GM19025 (cell line): Measurements from ENCODE around the gene CFC1.
"Not testable (repeated sequence)": the region's sequence is repeated elsewhere in the genome, so short reads cannot be mapped to it uniquely, and the experiment has no call there.

ENCODE experiments used
- ATAC-seq: cut with Tn5 transposase; IDR thresholded peaks from one replicate; pipeline ENCODE4 v1.9.1; 2021; ENCODE audit warnings: mild to moderate bottlenecking, low read depth, moderate library complexity; ENCODE audit not compliant: unreplicated experiment

CFC1 gene

DNA sequence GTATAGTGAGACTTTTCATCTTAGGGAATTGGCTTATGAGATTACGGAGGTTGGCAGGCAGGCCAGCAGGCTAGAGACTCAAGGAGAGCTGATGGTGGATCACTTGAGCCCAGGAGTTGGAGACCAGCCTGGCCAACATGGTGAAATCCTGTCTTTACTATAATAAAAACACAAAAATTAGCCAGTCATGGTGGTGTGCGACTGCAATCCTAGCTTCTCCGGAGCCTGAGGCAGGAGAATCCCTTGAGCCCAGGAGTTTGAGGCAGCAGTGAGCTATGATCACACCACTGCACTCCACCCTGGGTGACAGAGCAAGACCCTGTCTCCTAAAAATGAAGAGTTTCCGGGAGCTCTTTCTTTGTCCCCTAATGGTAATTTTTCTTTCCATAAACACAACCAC lies 14.6 kb downstream of the CFC1 start:
- not testable (repeated sequence) for ATAC-seq

GRCh38 chr2:130583582-130583981 lies 15.8 kb downstream of the CFC1 start:
- ATAC-seq: not testable (repeated sequence)

DNA sequence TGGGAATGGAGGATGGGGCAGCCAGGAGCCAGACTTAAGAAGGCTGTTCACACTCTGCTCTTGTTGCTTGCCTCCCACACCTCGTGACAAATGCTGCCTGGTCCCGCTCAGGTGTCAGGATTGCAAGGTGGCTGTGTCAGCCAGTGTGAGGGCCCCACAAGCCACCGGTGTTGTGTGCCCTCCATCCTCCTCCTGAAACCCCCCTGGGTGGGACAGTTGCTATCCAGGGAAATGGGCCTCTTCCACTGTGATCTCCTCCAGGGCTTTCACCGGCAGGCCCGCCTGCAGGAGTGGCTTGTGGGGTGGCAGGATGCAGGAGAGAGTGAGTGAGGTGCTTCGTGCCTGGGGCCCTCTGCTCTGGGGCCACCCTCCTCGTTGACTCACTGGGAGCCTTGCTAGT lies 16.4 kb downstream of the CFC1 start:
- not testable (repeated sequence) for ATAC-seq

DNA sequence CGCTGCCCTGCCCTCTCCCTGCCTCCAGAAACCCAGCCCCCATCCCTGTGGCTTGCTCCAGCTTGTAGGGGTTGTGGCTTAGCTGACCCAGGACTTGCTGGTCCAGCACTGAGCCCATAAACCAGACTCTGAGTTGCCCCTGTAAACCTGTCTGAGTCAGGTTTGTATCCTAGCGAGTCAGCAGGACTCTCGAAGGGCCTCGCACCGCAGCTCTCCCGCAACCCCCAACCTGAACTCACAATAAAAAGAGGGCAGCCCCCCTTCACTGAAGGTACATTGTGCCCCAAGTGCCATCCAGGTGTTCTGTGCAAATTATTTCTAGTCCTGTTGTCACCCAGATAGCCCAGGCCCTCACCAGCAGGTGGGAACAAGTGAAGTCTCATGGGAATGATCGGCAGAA lies 17.9 kb downstream of the CFC1 start:
- ATAC-seq: not testable (repeated sequence)

- ATAC-seq: not testable (repeated sequence)
These were observed 20.3 kb downstream of the CFC1 start for GRCh38 chr2:130579121-130579520.

DNA sequence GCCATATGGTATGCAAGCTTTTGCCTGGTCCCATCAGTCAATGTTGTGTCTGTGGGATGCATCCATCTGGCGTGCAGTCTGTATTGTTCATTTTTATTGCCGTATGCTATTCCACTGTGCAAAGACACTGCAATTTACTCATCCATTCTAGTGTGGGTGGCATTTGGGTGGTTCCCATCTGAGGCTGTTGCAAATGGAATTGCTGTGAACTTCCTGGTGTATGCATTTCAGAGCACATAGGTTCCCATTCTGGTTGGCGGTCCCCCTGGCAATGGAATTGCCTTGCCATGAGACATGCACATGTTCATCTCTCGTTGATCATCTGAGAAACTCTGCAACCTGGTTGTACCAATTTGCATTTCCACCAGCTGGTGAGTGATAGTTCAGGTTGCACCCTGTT lies 21.8 kb downstream of the CFC1 start:
- ATAC-seq: not testable (repeated sequence)

- ATAC-seq: not testable (repeated sequence)
These were observed 23.1 kb downstream of the CFC1 start for GRCh38 chr2:130576209-130576784.

DNA sequence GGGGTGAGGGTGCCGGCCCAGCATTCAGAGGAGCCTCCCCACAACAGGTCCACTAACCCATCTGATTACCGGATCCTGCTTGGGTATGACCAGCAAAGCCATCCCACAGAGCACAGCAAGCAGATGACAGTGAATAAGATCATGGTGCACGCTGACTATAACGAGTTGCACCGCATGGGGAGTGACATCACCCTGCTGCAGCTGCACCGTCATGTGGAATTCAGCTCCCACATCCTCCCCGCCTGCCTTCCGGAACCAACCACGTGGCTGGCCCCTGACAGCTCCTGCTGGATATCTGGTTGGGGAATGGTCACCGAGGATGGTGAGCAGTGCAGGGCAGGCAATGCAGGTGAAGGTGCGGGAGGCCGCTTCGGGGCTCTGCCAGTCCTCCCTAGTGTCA lies 25.1 kb downstream of the CFC1 start:
- ATAC-seq: not testable (repeated sequence)

GRCh38 chr2:130571929-130572328 lies 27.4 kb downstream of the CFC1 start:
- ATAC-seq: not testable (repeated sequence)

DNA sequence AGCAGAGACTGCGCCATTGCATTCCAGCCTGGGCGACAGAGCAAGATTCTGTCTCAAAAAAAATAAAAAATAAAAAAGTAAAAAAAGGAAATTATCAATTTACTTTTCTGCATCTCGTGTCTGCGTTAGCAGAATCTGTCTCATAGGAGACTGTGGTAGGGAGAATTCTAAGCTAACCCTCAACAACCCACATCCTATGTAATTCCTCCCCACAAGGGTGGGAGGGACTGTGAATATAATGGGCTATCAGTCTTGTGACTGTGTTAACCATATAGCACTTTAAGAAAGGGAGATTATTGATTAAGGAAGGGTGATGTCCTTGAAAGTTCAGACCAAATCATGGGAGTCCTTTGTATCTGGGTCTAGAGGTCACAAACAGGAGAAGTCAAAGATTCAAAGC lies 33.2 kb downstream of the CFC1 start:
- not testable (repeated sequence) for ATAC-seq

DNA sequence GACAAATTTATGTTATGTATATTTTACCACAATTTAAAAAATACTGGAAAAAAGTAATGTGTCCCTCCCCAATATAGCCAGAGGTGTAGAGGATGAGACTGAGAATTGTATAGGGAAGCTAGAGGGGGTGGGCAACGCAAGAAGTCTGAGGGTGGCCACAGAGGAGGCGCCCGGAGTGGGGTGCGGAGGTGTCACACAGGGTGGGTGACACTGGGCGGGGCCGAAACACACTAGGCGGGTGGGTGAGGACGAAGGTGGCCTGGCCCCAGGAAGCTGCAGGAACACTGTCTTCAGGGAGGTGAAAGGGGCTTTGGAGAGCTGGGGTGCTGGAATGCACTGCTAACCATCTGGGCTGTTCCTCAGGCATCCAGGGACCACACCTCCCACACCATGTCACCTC lies 42.9 kb downstream of the CFC1 start:
- ATAC-seq: not testable (repeated sequence)

- ATAC-seq: not testable (repeated sequence)
These were observed 45.2 kb downstream of the CFC1 start for GRCh38 chr2:130554178-130554577.

DNA sequence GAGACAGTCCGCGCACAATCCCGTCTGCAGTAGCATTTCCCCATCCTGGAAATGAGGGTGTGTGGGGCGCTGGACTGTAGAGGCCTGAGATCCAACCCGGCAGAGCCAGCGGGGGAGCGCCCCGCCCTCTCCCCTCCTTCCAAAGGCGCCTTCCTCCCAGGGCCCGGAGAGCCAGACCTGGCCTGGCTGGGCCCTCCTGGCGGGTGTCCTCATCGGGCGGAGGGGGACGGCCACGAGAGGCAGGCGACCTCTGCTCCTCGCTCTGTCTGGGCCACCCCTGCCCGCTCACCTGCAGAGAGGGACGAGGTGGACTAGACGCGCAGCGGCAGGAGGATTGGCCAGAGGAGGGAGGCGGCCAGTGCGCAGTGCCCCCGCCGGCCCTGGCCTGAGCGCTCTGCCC lies 49.9 kb downstream of the CFC1 start:
- not testable (repeated sequence) for ATAC-seq

DNA sequence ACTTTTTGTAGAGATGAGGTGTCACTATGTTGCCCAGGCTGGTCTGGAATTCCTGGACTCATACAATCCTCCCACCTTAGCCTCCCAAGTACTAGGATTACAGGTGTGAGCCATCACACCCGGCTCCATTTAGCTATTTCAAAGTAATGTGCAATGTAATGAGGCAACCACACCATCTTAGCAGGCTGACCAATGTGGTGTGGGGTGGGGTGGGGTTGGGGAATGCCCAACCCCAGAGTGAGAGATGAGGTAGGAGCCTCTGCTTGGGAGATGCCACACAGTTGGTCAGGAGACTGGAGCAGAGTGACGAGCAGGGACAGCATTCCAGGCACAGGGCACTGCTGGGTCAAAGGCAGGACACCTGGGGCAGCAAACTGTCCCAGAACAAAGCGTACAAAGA lies 51.0 kb downstream of the CFC1 start:
- ATAC-seq: not testable (repeated sequence)

DNA sequence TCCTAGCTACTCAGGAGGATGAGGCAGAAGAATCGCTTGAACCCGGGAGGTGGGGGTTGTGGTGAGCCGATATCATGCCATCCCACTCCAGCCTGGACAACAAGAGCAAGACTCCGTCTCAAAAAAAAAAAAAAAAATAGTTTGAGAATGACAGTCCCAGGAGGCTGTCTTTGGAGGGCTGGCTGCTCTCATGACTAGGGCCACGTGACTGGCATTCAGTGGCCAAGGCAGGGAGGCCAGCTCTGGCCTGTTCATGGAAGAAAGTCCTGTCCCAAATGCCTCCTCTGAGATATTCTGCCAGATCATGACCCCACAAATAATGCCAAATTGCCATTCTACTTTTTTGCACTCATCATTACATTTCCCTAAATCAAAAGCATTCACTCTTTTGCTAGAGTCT lies 54.4 kb downstream of the CFC1 start:
- not testable (repeated sequence) for ATAC-seq

DNA sequence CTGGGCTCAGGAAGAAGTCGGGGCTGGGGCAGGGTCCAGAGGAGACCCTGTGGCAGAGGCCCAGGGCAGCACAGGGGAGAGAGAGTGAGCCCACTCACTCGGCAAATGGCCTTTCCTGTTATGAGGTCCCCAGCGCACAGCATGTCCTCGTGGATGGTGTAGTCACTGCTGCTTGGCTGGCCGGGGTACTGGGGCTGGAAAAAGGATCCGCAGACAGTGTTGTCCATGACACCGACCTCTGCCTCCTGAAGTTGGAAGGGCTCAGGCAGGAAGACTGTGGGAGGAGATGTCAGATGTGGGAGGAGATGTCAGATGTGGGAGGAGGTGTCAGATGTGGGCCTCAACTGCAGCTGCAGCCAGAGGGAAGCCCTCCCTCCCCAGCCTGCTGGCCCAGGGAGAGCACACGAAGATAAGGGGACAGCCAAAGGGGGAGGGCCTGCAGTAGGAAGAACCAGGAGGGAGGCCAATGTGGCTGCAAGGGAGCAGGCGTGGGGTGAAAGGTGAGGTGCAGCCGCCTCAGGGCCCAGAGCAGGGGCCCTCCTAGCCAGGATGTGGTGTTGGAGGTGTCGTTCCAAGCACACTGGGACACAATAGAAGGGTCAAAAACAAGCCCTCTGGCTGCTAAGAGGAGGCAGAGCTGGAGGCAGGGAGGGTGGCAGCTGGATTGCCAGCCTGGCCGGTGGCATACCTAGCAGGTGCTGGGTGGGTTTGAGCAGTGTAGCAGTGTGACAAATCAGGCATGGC lies 55.4 kb downstream of the CFC1 start:
- ATAC-seq: not testable (repeated sequence)

DNA sequence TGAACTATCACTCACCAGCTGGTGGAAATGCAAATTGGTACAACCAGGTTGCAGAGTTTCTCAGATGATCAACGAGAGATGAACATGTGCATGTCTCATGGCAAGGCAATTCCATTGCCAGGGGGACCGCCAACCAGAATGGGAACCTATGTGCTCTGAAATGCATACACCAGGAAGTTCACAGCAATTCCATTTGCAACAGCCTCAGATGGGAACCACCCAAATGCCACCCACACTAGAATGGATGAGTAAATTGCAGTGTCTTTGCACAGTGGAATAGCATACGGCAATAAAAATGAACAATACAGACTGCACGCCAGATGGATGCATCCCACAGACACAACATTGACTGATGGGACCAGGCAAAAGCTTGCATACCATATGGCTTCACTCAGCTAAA lies 56.6 kb downstream of the CFC1 start:
- ATAC-seq: not testable (repeated sequence)
